Nephron progenitor cell (in vitro differentiated cells): ENCODE measurements around the gene PYY.

ENCODE experiments used
- DNase-seq: peaks from one replicate; pipeline ENCODE4 v3.0.0; 2021
- H3K27ac Mint-ChIP-seq: 2 replicates; pipeline ENCODE4 v1.8.0; 2021; ENCODE audit warnings: mild to moderate bottlenecking, moderate library complexity, mixed read lengths
- H3K27me3 Mint-ChIP-seq: 2 replicates; pipeline ENCODE4 v1.8.0; 2021; ENCODE audit warnings: mild to moderate bottlenecking, low read depth, mixed read lengths; ENCODE audit not compliant: poor library complexity
- H3K36me3 Mint-ChIP-seq: 2 replicates; pipeline ENCODE4 v1.8.0; 2021; ENCODE audit warnings: low read depth, mixed read lengths
- H3K4me1 Mint-ChIP-seq: 2 replicates; pipeline ENCODE4 v1.8.0; 2021; ENCODE audit warnings: mixed read lengths
- H3K4me3 Mint-ChIP-seq: 2 replicates; pipeline ENCODE4 v1.8.0; 2021; ENCODE audit warnings: mild to moderate bottlenecking, moderate library complexity, mixed read lengths
- H3K9me3 Mint-ChIP-seq: 2 replicates; pipeline ENCODE4 v1.8.0; 2021; ENCODE audit warnings: mild to moderate bottlenecking, moderate library complexity, mixed read lengths
- CTCF ChIP-seq: fragments of 200-600 bp; sonication (generic); IDR thresholded peaks from 2 replicates; pipeline ENCODE4 v1.5.0; 2021; ENCODE audit warnings: antibody characterized with exemption

The PYY gene

GRCh38 chr17:43952724-43953666 lies 745 bp downstream of the PYY start:
- H3K27me3 Mint-ChIP-seq, result peaks cover 81% of the 10 kb centered on the region
- H3K27ac Mint-ChIP-seq, result no peak overlapping the region
- peaks cover 21% of the 10 kb centered on the region for H3K4me1 Mint-ChIP-seq
- no peaks in the 10 kb centered on the region for H3K9me3 Mint-ChIP-seq
- no peak for TF ChIP-seq CTCF
- no peaks in the 10 kb centered on the region for H3K36me3 Mint-ChIP-seq
- peak overlapping the region; percentile 82 for H3K4me3 Mint-ChIP-seq
- DNase-seq, result peak; percentile 78

- H3K27ac Mint-ChIP-seq, result peak overlapping the region; percentile 40
- peak overlapping the region; percentile 82 for H3K4me3 Mint-ChIP-seq
Measured at GRCh38 chr17:43952351-43952723, 1.4 kb downstream of the PYY start.

GRCh38 chr17:43951750-43952149 lies 2.0 kb downstream of the PYY start:
- no peak for DNase-seq
- peaks cover 33% of the 10 kb centered on the region for H3K4me1 Mint-ChIP-seq
- H3K9me3 Mint-ChIP-seq, result no peaks in the 10 kb centered on the region
- H3K27me3 Mint-ChIP-seq, result peaks cover 77% of the 10 kb centered on the region
- no peak overlapping the region for H3K27ac Mint-ChIP-seq
- no peaks in the 10 kb centered on the region for H3K36me3 Mint-ChIP-seq
- H3K4me3 Mint-ChIP-seq, result peak overlapping the region; percentile 82
- TF ChIP-seq CTCF, result no peak

More at GRCh38 chr17:43952351-43952723, 1.4 kb downstream of the PYY start:
- Mint-ChIP-seq H3K4me1 (peaks cover 28% of the 10 kb centered on the region), H3K9me3 (no peaks in the 10 kb centered on the region), H3K36me3 (no peaks in the 10 kb centered on the region), H3K27me3 (peaks cover 81% of the 10 kb centered on the region)
- TF ChIP-seq CTCF, result no peak
- DNase-seq, result peak; percentile 52

GRCh38 chr17:43950554-43950953 lies 3.2 kb downstream of the PYY start:
- no peak for TF ChIP-seq CTCF
- H3K4me3 Mint-ChIP-seq, result no peak overlapping the region
- H3K4me1 Mint-ChIP-seq, result peaks cover 43% of the 10 kb centered on the region
- H3K36me3 Mint-ChIP-seq, result no peaks in the 10 kb centered on the region
- no peak for DNase-seq
- no peak overlapping the region for H3K27ac Mint-ChIP-seq
- peaks cover 68% of the 10 kb centered on the region for H3K27me3 Mint-ChIP-seq
- no peaks in the 10 kb centered on the region for H3K9me3 Mint-ChIP-seq

GRCh38 chr17:43949781-43950180 lies 4.0 kb downstream of the PYY start:
- Mint-ChIP-seq H3K4me3 (no peak overlapping the region), H3K9me3 (no peaks in the 10 kb centered on the region), H3K4me1 (peaks cover 48% of the 10 kb centered on the region), H3K27ac (no peak overlapping the region), H3K27me3 (peaks cover 60% of the 10 kb centered on the region), H3K36me3 (no peaks in the 10 kb centered on the region)
- no peak for TF ChIP-seq CTCF
- DNase-seq, result no peak

- no peak for DNase-seq
- Mint-ChIP-seq H3K4me1 (peaks cover 46% of the 10 kb centered on the region), H3K36me3 (no peaks in the 10 kb centered on the region), H3K27me3 (peaks cover 34% of the 10 kb centered on the region), H3K4me3 (no peak overlapping the region), H3K9me3 (no peaks in the 10 kb centered on the region), H3K27ac (no peak overlapping the region)
- TF ChIP-seq CTCF, result no peak
Measured at GRCh38 chr17:43946781-43947180, 7.0 kb downstream of the PYY start.
